Measurements from ENCODE around the gene TDRD3. TPM values are rescaled to one million over a fixed set of nuclear protein-coding genes. Genes with fewer than 3 reads are reported as not detected.

Gene TDRD3
- polyA plus RNA-seq, 6 donors from 2014 or later = 1.5 to 8.7 (median 6.0) TPM

DNA sequence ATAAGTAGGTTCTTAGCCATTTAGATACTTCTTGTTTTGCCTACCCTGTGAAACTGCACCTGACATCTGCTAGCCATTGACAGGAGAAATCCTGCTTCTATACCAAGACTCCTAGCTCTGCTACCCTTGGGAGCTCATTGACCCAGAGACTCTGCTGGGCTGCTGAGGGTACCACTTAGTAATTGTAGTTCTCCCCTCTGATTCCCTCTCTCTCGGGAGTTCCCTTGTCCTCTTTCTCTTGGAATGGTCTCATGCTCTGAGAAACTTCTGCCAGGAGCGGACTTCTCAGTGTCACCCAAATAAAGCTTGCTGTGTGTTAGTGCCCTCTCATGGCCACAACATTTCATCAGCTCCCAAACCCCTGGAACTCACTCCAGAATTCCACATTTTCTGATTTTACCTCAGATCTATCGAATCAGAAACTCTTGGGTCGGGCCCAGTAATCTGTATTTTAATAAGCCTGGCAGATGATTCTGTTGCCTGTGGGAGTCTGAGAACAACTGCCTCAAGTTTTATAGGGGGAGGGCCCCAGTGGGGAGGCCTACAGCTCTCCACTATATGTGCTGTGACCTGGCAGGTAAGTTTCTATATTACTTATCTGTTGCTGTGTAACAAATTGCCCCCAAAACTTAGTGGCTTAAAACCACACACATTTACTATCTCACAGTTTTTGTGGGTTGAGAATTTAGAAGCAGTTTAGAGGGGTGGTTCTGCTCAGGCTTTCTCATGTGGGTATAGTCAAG lies 221.1 kb downstream of the TDRD3 start:
- no peak overlapping the region for H3K4me3 Mint-ChIP-seq
- no peak for ATAC-seq (ENCODE audit: low read depth in 2 of 2)

DNA sequence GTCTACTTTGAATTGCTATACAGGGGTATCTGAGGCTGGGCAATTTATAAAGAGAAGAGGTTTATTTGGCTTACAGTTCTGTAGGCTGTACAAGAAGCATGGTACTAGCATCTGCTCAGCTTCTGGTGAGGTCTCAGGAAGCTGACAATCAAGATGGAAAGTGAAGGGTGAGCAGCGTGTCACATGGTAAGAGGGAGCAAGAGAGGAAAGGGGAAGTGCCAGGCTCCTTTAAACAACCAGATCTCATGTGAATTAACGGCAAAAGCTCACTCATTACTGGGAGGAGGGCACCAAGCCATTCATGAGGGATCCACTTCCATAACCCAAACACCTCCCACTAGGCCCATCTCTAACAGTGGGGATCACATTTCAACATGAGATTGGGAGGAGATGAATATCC lies 222.4 kb downstream of the TDRD3 start:
- DNase-seq (no peak), ATAC-seq (ENCODE audit: low read depth in 2 of 2) (no peak)
- Mint-ChIP-seq H3K27me3 (peaks cover 0 to 5% (median 3%) of the 10 kb centered on the region in 3 donors), H3K9me3 (peaks cover 0 to 17% (median 4%) of the 10 kb centered on the region in 7 donors), H3K4me3 (no peak overlapping the region), H3K36me3 (no peaks in the 10 kb centered on the region), H3K4me1 (no peaks in the 10 kb centered on the region), H3K27ac (no peak overlapping the region)

More for the DNA sequence above, 221.1 kb downstream of the TDRD3 start:
- H3K36me3 Mint-ChIP-seq = no peaks in the 10 kb centered on the region
- no peaks in the 10 kb centered on the region for H3K4me1 Mint-ChIP-seq
- peaks cover 0 to 5% (median 3%) of the 10 kb centered on the region in 3 donors for H3K27me3 Mint-ChIP-seq
- no peak overlapping the region for H3K27ac Mint-ChIP-seq
- DNase-seq = no peak
- peaks cover 0 to 17% (median 4%) of the 10 kb centered on the region in 7 donors for H3K9me3 Mint-ChIP-seq

DNA sequence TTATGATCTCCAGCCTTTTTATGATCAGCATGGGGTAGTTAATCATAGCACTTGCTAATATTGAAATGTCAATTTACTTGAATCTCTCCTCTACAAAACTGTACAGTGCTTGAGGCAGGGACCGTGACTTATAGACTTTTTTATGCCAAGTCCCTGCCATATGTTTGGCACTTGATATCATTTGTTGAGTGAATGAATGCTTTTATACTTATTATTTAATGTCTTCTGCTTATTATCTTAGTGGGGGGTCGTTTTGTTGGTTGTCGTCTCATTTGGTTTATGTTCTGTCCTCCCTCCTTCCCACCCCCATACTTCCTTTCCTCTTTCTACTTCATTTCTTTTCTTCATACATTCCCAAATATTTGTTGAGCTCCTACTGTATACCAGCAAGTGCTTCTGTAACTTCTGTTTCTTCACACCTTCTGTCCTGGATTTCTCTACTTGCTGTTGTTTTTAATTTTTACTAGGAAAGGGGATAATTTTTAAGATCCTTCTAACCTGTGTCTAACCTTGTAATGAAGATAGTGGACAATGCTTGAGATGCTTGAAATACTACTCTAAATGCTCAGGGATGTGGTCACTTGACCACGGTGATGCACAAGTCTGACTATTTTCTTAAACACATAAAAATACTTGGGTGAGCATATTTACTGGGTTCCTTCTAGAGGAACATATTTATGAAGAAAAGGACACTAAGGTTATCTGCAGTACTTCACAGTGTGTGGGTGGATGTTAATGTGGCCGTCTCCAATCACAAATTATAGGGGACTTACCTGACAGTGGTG lies 223.8 kb downstream of the TDRD3 start:
- DNase-seq = no peak
- Mint-ChIP-seq H3K4me1 (no peaks in the 10 kb centered on the region), H3K27me3 (peaks cover 0 to 3% (median 0%) of the 10 kb centered on the region in 3 donors), H3K4me3 (no peak overlapping the region), H3K36me3 (no peaks in the 10 kb centered on the region), H3K27ac (no peak overlapping the region), H3K9me3 (peaks cover 0 to 17% (median 4%) of the 10 kb centered on the region in 7 donors)
- no peak for ATAC-seq (ENCODE audit: low read depth in 2 of 2)

- Mint-ChIP-seq H3K4me3 (no peak overlapping the region), H3K27me3 (peaks cover 0 to 3% (median 0%) of the 10 kb centered on the region in 3 donors), H3K9me3 (peaks cover 0 to 17% (median 4%) of the 10 kb centered on the region in 7 donors), H3K36me3 (no peaks in the 10 kb centered on the region), H3K4me1 (no peaks in the 10 kb centered on the region), H3K27ac (no peak overlapping the region)
- DNase-seq = no peak
- ATAC-seq (ENCODE audit: low read depth in 2 of 2) = no peak
These were observed 226.1 kb downstream of the TDRD3 start for GRCh38 chr13:60623151-60623550.

Other genes with a start within 250 kb of the TDRD3 start
- gene DIAPH3, start 233.3 kb upstream of the TDRD3 start, polyA plus RNA-seq (ENCODE audit: low read depth in 6 of 6) = not detected